ENCODE data around the gene SYNPR.

DNA sequence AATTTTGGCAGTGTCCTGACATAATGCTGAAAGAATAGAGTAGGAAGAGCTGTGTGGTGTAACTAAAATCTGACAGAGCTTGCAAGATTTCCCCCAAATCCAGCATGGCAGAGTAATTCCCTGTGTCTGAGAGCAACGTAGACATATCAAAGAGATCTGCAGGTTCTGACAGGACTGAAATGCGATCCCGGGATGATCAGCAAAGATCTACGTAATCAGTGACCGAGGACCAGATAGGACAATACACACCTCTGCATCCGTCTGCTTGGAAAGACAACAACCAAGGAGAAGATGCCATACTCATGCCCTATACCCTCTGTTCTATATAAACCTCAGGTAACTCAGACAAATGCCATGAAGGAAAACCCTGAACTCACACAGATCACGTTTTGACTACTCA lies 26.6 kb upstream of the SYNPR start:
- TF ChIP-seq, protein P1, sequence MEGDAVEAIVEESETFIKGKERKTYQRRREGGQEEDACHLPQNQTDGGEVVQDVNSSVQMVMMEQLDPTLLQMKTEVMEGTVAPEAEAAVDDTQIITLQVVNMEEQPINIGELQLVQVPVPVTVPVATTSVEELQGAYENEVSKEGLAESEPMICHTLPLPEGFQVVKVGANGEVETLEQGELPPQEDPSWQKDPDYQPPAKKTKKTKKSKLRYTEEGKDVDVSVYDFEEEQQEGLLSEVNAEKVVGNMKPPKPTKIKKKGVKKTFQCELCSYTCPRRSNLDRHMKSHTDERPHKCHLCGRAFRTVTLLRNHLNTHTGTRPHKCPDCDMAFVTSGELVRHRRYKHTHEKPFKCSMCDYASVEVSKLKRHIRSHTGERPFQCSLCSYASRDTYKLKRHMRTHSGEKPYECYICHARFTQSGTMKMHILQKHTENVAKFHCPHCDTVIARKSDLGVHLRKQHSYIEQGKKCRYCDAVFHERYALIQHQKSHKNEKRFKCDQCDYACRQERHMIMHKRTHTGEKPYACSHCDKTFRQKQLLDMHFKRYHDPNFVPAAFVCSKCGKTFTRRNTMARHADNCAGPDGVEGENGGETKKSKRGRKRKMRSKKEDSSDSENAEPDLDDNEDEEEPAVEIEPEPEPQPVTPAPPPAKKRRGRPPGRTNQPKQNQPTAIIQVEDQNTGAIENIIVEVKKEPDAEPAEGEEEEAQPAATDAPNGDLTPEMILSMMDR (IDR thresholded peaks at IDR 0.05): no peak
- no peak for TF ChIP-seq POLR2A (IDR thresholded peaks at IDR 0.05)

All from right lobe of liver (tissue), 4 donors.